NT2/D1 (cell line): ENCODE data around the gene TENM3.

Experiments used
- SUZ12 ChIP-seq: IDR thresholded peaks from 2 replicates; pipeline ENCODE4 v1.6.1; 2011; ENCODE audit not compliant: insufficient read length, insufficient read depth; ENCODE audit errors: extremely low read depth
- YY1 ChIP-seq: IDR thresholded peaks from 2 replicates; pipeline ENCODE4 v1.6.1; 2011; ENCODE audit not compliant: insufficient read length, insufficient read depth

DNA sequence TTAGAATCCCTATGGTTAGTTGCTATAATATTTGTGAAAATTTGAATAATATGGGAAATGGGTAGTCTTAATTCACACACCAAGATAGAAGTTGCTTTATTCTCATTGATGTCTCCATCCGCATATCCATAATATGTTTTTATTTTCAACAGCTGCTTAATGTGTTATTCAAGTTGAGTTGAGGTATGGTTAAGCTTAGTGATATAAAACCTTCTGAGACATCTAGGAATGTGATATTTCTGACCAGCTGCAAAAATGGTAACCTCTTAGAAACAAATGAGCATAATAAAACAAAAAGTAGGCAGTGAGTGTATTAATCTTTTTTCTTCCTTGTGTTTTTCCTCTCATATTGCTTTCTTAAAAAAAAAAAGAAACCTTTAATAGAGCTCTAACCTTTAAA lies 172.9 kb downstream of the TENM3 start:
- TF ChIP-seq SUZ12 (no peak), YY1 (no peak)
